Measurements from ENCODE around the gene RB1.

Gene RB1

GRCh38 chr13:48500652-48501197 lies 197.2 kb downstream of the RB1 start:
- DNase-seq, result no peak

GRCh38 chr13:48501705-48502104 lies 198.2 kb downstream of the RB1 start:
- DNase-seq, result no peak

GRCh38 chr13:48502601-48503319 lies 199.2 kb downstream of the RB1 start:
- no peak for DNase-seq

- DNase-seq, result no peak
Observed at GRCh38 chr13:48504606-48505005, 201.1 kb downstream of the RB1 start.

GRCh38 chr13:48505012-48505411 lies 201.5 kb downstream of the RB1 start:
- no peak for DNase-seq

GRCh38 chr13:48505597-48506091 lies 202.1 kb downstream of the RB1 start:
- DNase-seq, result no peak

GRCh38 chr13:48506092-48506701 lies 202.6 kb downstream of the RB1 start:
- no peak for DNase-seq

- DNase-seq, result no peak
Observed at GRCh38 chr13:48507021-48507420, 203.5 kb downstream of the RB1 start.

- no peak for DNase-seq
Observed at GRCh38 chr13:48508011-48508410, 204.5 kb downstream of the RB1 start.

- DNase-seq, result no peak
Observed at GRCh38 chr13:48510698-48511097, 207.1 kb downstream of the RB1 start.

GRCh38 chr13:48511621-48512230 lies 208.2 kb downstream of the RB1 start:
- no peak for DNase-seq

- DNase-seq, result no peak
Observed at GRCh38 chr13:48514793-48515192, 211.2 kb downstream of the RB1 start.

GRCh38 chr13:48515732-48516131 lies 212.2 kb downstream of the RB1 start:
- no peak for DNase-seq

- no peak for DNase-seq
Observed at GRCh38 chr13:48518083-48518482, 214.5 kb downstream of the RB1 start.

GRCh38 chr13:48526286-48526685 lies 222.7 kb downstream of the RB1 start:
- DNase-seq, result no peak

GRCh38 chr13:48527955-48528354 lies 224.4 kb downstream of the RB1 start:
- DNase-seq, result no peak

- no peak for DNase-seq
Observed at GRCh38 chr13:48528720-48529119, 225.2 kb downstream of the RB1 start.

GRCh38 chr13:48530833-48531232 lies 227.3 kb downstream of the RB1 start:
- no peak for DNase-seq

Measured in NCI-H1436 treated with DMSO at 0.1 percent for 48 hours (cell line).